ENCODE measurements around the gene GSKIP. TPM values are rescaled to one million over a fixed set of nuclear protein-coding genes. Genes with fewer than 3 reads are reported as not detected.

Gene GSKIP
- total and polyA plus RNA-seq, 2 experiments from 2014 or later = 17.4 to 50.9 TPM

GRCh38 chr14:96398432-96398831, 35.1 kb downstream of the GSKIP start (continued):
- TF ChIP-seq CTCF (conservative IDR thresholded peaks at IDR 0.05; ENCODE audit: low read depth in 2 of 2) (no peak), ZNF331 (CRISPR knock-in tag; IDR thresholded peaks at IDR 0.05; ENCODE audit: low read depth) (no peak), NANOG (IDR thresholded peaks at IDR 0.05; ENCODE audit: borderline replicate concordance) (no peak), REST (IDR thresholded peaks at IDR 0.05; ENCODE audit: unreplicated experiment) (no peak)

- no peak overlapping the region for H3K4me3 ChIP-seq
- Mint-ChIP-seq H3K27me3 (ENCODE audit: insufficient read depth, low read depth, poor library complexity) (peaks cover 4% of the 10 kb centered on the region), H3K4me3 (no peak overlapping the region), H3K9me3 (no peaks in the 10 kb centered on the region), H3K4me1 (no peaks in the 10 kb centered on the region; the same call in 2 of the 3 replicates), H3K27ac (no peak overlapping the region), H3K36me3 (ENCODE audit: low read depth) (no peaks in the 10 kb centered on the region)
- H4K20me1 ChIP-seq (replicated peaks; ENCODE audit: insufficient read depth) = no peaks in the 10 kb centered on the region
- H2AFZ ChIP-seq = no peak overlapping the region
- DNase-seq (ENCODE audit: low spot score) (no peak), ATAC-seq (no peak)
- H3K27me3 ChIP-seq (ENCODE audit: insufficient read depth) = no peaks in the 10 kb centered on the region
- H3K9me2 ChIP-seq (ENCODE audit: insufficient read depth) = no peaks in the 10 kb centered on the region
- H3K79me2 ChIP-seq (replicated peaks; ENCODE audit: insufficient read depth) = no peaks in the 10 kb centered on the region
- no peak overlapping the region for H3K4me2 ChIP-seq
- H3K36me3 ChIP-seq (ENCODE audit: insufficient read depth) = no peaks in the 10 kb centered on the region
- H3K4me1 ChIP-seq (ENCODE audit: insufficient read depth) = no peaks in the 10 kb centered on the region
- H3K27ac ChIP-seq (ENCODE audit: low read depth) = no peak overlapping the region
- no peaks in the 10 kb centered on the region for H3F3A ChIP-seq (replicated peaks; ENCODE audit: low read depth)
- TF ChIP-seq REST (IDR thresholded peaks at IDR 0.05; ENCODE audit: unreplicated experiment) (no peak), EZH2phosphoT487 (IDR thresholded peaks at IDR 0.05; ENCODE audit: unreplicated experiment) (no peak), ETS1 (IDR thresholded peaks at IDR 0.05) (no peak), POLR2AphosphoS5 (IDR thresholded peaks at IDR 0.05; ENCODE audit: low read depth) (no peak), ZNF462 (CRISPR knock-in tag; IDR thresholded peaks at IDR 0.05) (no peak), ZNF331 (CRISPR knock-in tag; IDR thresholded peaks at IDR 0.05; ENCODE audit: low read depth) (no peak)
Observed at GRCh38 chr14:96398921-96399320, 35.6 kb downstream of the GSKIP start.
